ENCODE results near the gene SOWAHB. TPM values are rescaled to one million over a fixed set of nuclear protein-coding genes. Genes with fewer than 3 reads are reported as not detected.
A peak's percentile ranks its signal among the peaks of the same experiment; 100 is the strongest.

Gene SOWAHB
- polyA plus RNA-seq, 2 of the 4 experiments (the other 2 are of a cell fraction), result 0.04 to 0.10 TPM

DNA sequence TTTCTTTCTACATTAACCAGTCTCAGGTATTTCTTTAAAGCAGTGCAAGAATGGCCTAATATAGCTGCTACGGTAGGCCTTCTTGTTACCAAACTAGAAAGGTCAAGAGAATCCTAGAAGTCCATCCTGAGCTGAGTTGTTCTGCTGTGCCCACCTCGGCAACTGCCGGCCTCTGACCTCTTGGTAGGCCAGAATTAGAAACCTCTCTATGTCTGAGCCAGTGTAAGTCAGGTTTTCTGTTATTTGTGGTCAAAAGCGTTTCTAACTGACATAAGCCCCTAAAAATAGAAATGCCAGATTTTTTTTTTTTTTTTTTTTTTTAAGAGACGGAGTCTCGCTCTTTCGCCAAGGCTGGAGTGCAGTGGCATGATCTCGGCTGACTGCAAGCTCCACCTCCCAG, 43.1 kb downstream of the SOWAHB start:
- H3K4me3 ChIP-seq, result no peak overlapping the region
- H3K4me1 ChIP-seq, result peaks cover 32% of the 10 kb centered on the region
- TF ChIP-seq FOSB (CRISPR knock-in tag; IDR thresholded peaks at IDR 0.05) (no peak), TFCP2L1 (CRISPR knock-in tag; IDR thresholded peaks at IDR 0.05) (no peak), ZC3H11A (IDR thresholded peaks at IDR 0.05) (no peak), FOXS1 (CRISPR knock-in tag; IDR thresholded peaks at IDR 0.05) (no peak), SMC3 (IDR thresholded peaks at IDR 0.05) (no peak), EP300 (IDR thresholded peaks at IDR 0.05) (no peak), KDM5A (IDR thresholded peaks at IDR 0.05) (no peak), CEBPB (IDR thresholded peaks at IDR 0.05) (no peak), POLR2AphosphoS2 (conservative IDR thresholded peaks at IDR 0.05; ENCODE audit: low read length) (no peak), NR3C1 (IDR thresholded peaks at IDR 0.05) (no peak), ZSCAN20 (CRISPR knock-in tag; IDR thresholded peaks at IDR 0.05) (no peak), NPAS2 (CRISPR knock-in tag; IDR thresholded peaks at IDR 0.05; ENCODE audit: borderline replicate concordance) (no peak), HOXB13 (CRISPR knock-in tag; IDR thresholded peaks at IDR 0.05; ENCODE audit: low read depth) (no peak)
- TF ChIP-seq, protein P1, sequence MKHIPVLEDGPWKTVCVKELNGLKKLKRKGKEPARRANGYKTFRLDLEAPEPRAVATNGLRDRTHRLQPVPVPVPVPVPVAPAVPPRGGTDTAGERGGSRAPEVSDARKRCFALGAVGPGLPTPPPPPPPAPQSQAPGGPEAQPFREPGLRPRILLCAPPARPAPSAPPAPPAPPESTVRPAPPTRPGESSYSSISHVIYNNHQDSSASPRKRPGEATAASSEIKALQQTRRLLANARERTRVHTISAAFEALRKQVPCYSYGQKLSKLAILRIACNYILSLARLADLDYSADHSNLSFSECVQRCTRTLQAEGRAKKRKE (CRISPR knock-in tag; IDR thresholded peaks at IDR 0.05; ENCODE audit: low read depth), result no peak
- TF ChIP-seq, protein P2, sequence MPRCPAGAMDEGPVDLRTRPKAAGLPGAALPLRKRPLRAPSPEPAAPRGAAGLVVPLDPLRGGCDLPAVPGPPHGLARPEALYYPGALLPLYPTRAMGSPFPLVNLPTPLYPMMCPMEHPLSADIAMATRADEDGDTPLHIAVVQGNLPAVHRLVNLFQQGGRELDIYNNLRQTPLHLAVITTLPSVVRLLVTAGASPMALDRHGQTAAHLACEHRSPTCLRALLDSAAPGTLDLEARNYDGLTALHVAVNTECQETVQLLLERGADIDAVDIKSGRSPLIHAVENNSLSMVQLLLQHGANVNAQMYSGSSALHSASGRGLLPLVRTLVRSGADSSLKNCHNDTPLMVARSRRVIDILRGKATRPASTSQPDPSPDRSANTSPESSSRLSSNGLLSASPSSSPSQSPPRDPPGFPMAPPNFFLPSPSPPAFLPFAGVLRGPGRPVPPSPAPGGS (IDR thresholded peaks at IDR 0.05), result no peak
- TF ChIP-seq, protein P3, sequence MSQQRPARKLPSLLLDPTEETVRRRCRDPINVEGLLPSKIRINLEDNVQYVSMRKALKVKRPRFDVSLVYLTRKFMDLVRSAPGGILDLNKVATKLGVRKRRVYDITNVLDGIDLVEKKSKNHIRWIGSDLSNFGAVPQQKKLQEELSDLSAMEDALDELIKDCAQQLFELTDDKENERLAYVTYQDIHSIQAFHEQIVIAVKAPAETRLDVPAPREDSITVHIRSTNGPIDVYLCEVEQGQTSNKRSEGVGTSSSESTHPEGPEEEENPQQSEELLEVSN (IDR thresholded peaks at IDR 0.05; ENCODE audit: borderline replicate concordance, low read depth), result no peak
- TF ChIP-seq, protein P4, sequence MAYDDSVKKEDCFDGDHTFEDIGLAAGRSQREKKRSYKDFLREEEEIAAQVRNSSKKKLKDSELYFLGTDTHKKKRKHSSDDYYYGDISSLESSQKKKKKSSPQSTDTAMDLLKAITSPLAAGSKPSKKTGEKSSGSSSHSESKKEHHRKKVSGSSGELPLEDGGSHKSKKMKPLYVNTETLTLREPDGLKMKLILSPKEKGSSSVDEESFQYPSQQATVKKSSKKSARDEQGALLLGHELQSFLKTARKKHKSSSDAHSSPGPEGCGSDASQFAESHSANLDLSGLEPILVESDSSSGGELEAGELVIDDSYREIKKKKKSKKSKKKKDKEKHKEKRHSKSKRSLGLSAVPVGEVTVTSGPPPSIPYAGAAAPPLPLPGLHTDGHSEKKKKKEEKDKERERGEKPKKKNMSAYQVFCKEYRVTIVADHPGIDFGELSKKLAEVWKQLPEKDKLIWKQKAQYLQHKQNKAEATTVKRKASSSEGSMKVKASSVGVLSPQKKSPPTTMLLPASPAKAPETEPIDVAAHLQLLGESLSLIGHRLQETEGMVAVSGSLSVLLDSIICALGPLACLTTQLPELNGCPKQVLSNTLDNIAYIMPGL (CRISPR knock-in tag; IDR thresholded peaks at IDR 0.05; ENCODE audit: borderline replicate concordance), result no peak
- CTCF ChIA-PET, result interaction anchor here (0.6 kb wide), 1 partner anchor 613 kb away, joined by 4 read pairs; no protein-coding TSS in a partner anchor
- FAIRE-seq (no peak), ATAC-seq (no peak), DNase-seq (ENCODE audit: low read depth in 1 of 2, low spot score in 1 of 2) (no peak)
- H3K27ac ChIP-seq, result no peak overlapping the region
- H3K4me2 ChIP-seq, result no peak overlapping the region; the same call in 2 of the 3 replicates
- POLR2A ChIA-PET, result no interaction called here
- H3K9me3 ChIP-seq, result no peaks in the 10 kb centered on the region
- WGBS (ENCODE audit: missing lambda C conversion rate), result 90% methylated on average over 8 of the region's 8 CpGs

DNA sequence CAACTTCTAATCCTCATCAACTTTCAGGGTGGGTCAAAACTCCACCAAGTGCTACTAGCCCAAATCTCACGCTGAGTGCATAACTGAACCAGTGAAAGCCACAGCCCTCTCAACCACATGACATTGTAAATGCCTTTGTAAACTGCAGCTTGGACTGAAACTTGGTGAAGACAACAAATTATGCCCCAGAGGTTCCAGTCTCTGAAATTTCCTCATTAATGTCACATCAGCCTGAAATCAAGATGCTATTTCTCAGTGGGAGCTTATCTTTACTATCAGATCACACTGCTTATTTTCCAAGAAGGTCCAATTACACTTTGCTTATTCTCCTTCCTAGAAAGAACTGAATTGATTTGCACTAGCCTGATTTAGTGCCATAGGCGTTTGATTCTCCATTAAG, 46.6 kb downstream of the SOWAHB start:
- peak overlapping the region in 1 of 2 experiments; percentile 80; a peak in 3 of 6 replicates for H3K27ac ChIP-seq
- H3K4me2 ChIP-seq, result no peak overlapping the region
- ATAC-seq, result no peak
- no peak for DNase-seq (ENCODE audit: low read depth in 1 of 2, low spot score in 1 of 2)
- CTCF ChIA-PET, result no interaction called here
- H3K9me3 ChIP-seq, result peaks cover 5% of the 10 kb centered on the region; the same call in 1 of the 3 replicates
- no peak for FAIRE-seq
- TF ChIP-seq CHD4 (IDR thresholded peaks at IDR 0.05; ENCODE audit: borderline replicate concordance) (no peak), POLR2AphosphoS2 (conservative IDR thresholded peaks at IDR 0.05; ENCODE audit: low read length) (no peak), HOXA7 (CRISPR knock-in tag; IDR thresholded peaks at IDR 0.05) (no peak), CEBPB (IDR thresholded peaks at IDR 0.05) (no peak), EHF (CRISPR knock-in tag; IDR thresholded peaks at IDR 0.05) (no peak), ZFP36 (IDR thresholded peaks at IDR 0.05; ENCODE audit: borderline replicate concordance, partially characterized antibody) (no peak)
- TF ChIP-seq, protein P5, sequence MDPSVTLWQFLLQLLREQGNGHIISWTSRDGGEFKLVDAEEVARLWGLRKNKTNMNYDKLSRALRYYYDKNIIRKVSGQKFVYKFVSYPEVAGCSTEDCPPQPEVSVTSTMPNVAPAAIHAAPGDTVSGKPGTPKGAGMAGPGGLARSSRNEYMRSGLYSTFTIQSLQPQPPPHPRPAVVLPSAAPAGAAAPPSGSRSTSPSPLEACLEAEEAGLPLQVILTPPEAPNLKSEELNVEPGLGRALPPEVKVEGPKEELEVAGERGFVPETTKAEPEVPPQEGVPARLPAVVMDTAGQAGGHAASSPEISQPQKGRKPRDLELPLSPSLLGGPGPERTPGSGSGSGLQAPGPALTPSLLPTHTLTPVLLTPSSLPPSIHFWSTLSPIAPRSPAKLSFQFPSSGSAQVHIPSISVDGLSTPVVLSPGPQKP (IDR thresholded peaks at IDR 0.05; ENCODE audit: low read depth, low read length), result no peak
- TF ChIP-seq, protein P1 (CRISPR knock-in tag; IDR thresholded peaks at IDR 0.05; ENCODE audit: low read depth), result no peak
- TF ChIP-seq, protein P6, sequence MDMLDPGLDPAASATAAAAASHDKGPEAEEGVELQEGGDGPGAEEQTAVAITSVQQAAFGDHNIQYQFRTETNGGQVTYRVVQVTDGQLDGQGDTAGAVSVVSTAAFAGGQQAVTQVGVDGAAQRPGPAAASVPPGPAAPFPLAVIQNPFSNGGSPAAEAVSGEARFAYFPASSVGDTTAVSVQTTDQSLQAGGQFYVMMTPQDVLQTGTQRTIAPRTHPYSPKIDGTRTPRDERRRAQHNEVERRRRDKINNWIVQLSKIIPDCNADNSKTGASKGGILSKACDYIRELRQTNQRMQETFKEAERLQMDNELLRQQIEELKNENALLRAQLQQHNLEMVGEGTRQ (IDR thresholded peaks at IDR 0.05), result no peak
- TF ChIP-seq, protein P4 (CRISPR knock-in tag; IDR thresholded peaks at IDR 0.05; ENCODE audit: borderline replicate concordance), result no peak
- 75% methylated on average over 2 of the region's 2 CpGs for WGBS (ENCODE audit: missing lambda C conversion rate)
- peaks cover 30% of the 10 kb centered on the region for H3K4me1 ChIP-seq
- POLR2A ChIA-PET, result no interaction called here
- H3K4me3 ChIP-seq, result no peak overlapping the region
